Cardiac fibroblast (primary cell): ENCODE results near the gene TNIK.
A peak's percentile ranks its signal among the peaks of the same experiment; 100 is the strongest.

Experiments
- DNase-seq, 2 donors: peaks; one replicate each; pipeline versions ENCODE4 v3.0.0 to v3.0.0-alpha.2; 2010; ENCODE audit warnings: low read depth in 2 of 2
- H3K4me3 ChIP-seq, 2 donors: replicated peaks in 1 of 2; 1 replicate in 1 of 2; 2 replicates in 1 of 2; pipeline ENCODE4 v1.5.1; 2011; ENCODE audit warnings: low read depth in 2 of 2, low read length in 2 of 2, mild to moderate bottlenecking in 2 of 2, moderate library complexity in 1 of 2
- CTCF ChIP-seq: IDR thresholded peaks from one replicate; pipeline ENCODE4 v1.5.1; 2011; ENCODE audit warnings: low read depth, mild to moderate bottlenecking, low read length, inconsistent platforms

Gene TNIK

GRCh38 chr3:171184372-171184771 is 275.8 kb downstream of the TNIK start:
- no peak for TF ChIP-seq CTCF
- H3K4me3 ChIP-seq: no peak overlapping the region
- DNase-seq: no peak

- H3K4me3 ChIP-seq: no peak overlapping the region
- TF ChIP-seq CTCF: no peak
- peak; percentile 50 to 56 for DNase-seq
Measured at GRCh38 chr3:171183042-171183441, 277.2 kb downstream of the TNIK start.

- H3K4me3 ChIP-seq: no peak overlapping the region
- peak; percentile 56 to 69 for DNase-seq
- no peak for TF ChIP-seq CTCF
Measured at GRCh38 chr3:171181907-171182690, 278.1 kb downstream of the TNIK start.

GRCh38 chr3:171178714-171179113 is 281.5 kb downstream of the TNIK start:
- no peak overlapping the region for H3K4me3 ChIP-seq
- no peak for DNase-seq
- TF ChIP-seq CTCF: no peak

- no peak for TF ChIP-seq CTCF
- no peak for DNase-seq
- H3K4me3 ChIP-seq: no peak overlapping the region
Measured at GRCh38 chr3:171177553-171177952, 282.7 kb downstream of the TNIK start.

- H3K4me3 ChIP-seq: no peak overlapping the region
Measured at GRCh38 chr3:171177056-171177455, 283.1 kb downstream of the TNIK start.

More at GRCh38 chr3:171177056-171177455, 283.1 kb downstream of the TNIK start:
- DNase-seq: no peak
- TF ChIP-seq CTCF: no peak
